Activated CD4-positive, alpha-beta memory T cell treated with anti-CD3 and anti-CD28 coated beads, Interleukin-2, amount 10 ng/mL, durations not matched to agents 7 days and 5 days (primary cell): ENCODE data around the gene CTAGE8. TPM values are rescaled to one million over a fixed set of nuclear protein-coding genes. Genes with fewer than 3 reads are reported as not detected.
"Not testable (repeated sequence)": the region's sequence is repeated elsewhere in the genome, so short reads cannot be mapped to it uniquely, and the experiment has no call there.

Experiments
- CTCF ChIA-PET: fragments of 350-600 bp; sonication (Branson Sonifier 250); formaldehyde crosslinking; loops from one replicate; lab custom pipeline; 2021; ENCODE audit warnings: antibody characterized with exemption, inconsistent platforms; lab: Charles Lee
- POLR2A ChIA-PET: fragments of 350-600 bp; sonication (Branson Sonifier 250); formaldehyde crosslinking; loops from one replicate; lab custom pipeline; 2021; ENCODE audit warnings: antibody characterized with exemption; lab: Charles Lee
- DNase-seq: peaks from one replicate; pipeline ENCODE4 v3.0.0-alpha.2; 2020
- H3K27ac Mint-ChIP-seq: one replicate; pipeline ENCODE4 v1.8.0; 2021; ENCODE audit warnings: mild to moderate bottlenecking, mixed read lengths
- H3K27me3 Mint-ChIP-seq: one replicate; pipeline ENCODE4 v1.8.0; 2021; ENCODE audit warnings: mixed read lengths
- H3K36me3 Mint-ChIP-seq: one replicate; pipeline ENCODE4 v1.8.0; 2021; ENCODE audit warnings: low read depth, mixed read lengths
- H3K4me1 Mint-ChIP-seq: one replicate; pipeline ENCODE4 v1.8.0; 2021; ENCODE audit warnings: mixed read lengths
- H3K4me3 Mint-ChIP-seq: one replicate; pipeline ENCODE4 v1.8.0; 2021; ENCODE audit warnings: mild to moderate bottlenecking, mixed read lengths
- H3K9me3 Mint-ChIP-seq: one replicate; pipeline ENCODE4 v1.8.0; 2021; ENCODE audit warnings: mixed read lengths
- total RNA-seq, 2 experiments: library from RNA; stranded (reverse); gene quantifications; one replicate each; pipeline ENCODE4 v1.2.3, GENCODE V29; 2021

The CTAGE8 gene
- total RNA-seq, 2 experiments from 2014 or later, result 1.4 TPM; not detected in 1

- DNase-seq, H3K4me3 Mint-ChIP-seq, H3K36me3 Mint-ChIP-seq, CTCF ChIA-PET, POLR2A ChIA-PET, H3K9me3 Mint-ChIP-seq, H3K27me3 Mint-ChIP-seq, H3K27ac Mint-ChIP-seq, H3K4me1 Mint-ChIP-seq: not testable (repeated sequence)
Measured at GRCh38 chr7:144283716-144284115, 14.6 kb upstream of the CTAGE8 start.

GRCh38 chr7:144282490-144282889 is 13.4 kb upstream of the CTAGE8 start:
- POLR2A ChIA-PET, H3K27ac Mint-ChIP-seq, DNase-seq, H3K36me3 Mint-ChIP-seq, H3K9me3 Mint-ChIP-seq, H3K27me3 Mint-ChIP-seq, H3K4me1 Mint-ChIP-seq, CTCF ChIA-PET, H3K4me3 Mint-ChIP-seq: not testable (repeated sequence)

GRCh38 chr7:144281981-144282380 is 12.9 kb upstream of the CTAGE8 start:
- H3K9me3 Mint-ChIP-seq, H3K27me3 Mint-ChIP-seq: not testable (repeated sequence)

GRCh38 chr7:144280010-144280409 is 10.9 kb upstream of the CTAGE8 start:
- H3K9me3 Mint-ChIP-seq, H3K36me3 Mint-ChIP-seq, CTCF ChIA-PET, DNase-seq, POLR2A ChIA-PET, H3K4me1 Mint-ChIP-seq, H3K4me3 Mint-ChIP-seq, H3K27me3 Mint-ChIP-seq, H3K27ac Mint-ChIP-seq: not testable (repeated sequence)

More at GRCh38 chr7:144281981-144282380, 12.9 kb upstream of the CTAGE8 start:
- H3K27ac Mint-ChIP-seq, H3K4me3 Mint-ChIP-seq, CTCF ChIA-PET, DNase-seq, H3K36me3 Mint-ChIP-seq, POLR2A ChIA-PET, H3K4me1 Mint-ChIP-seq: not testable (repeated sequence)

GRCh38 chr7:144275281-144275680 is 6.2 kb upstream of the CTAGE8 start:
- H3K4me3 Mint-ChIP-seq, H3K27me3 Mint-ChIP-seq, H3K36me3 Mint-ChIP-seq, DNase-seq, POLR2A ChIA-PET, CTCF ChIA-PET, H3K9me3 Mint-ChIP-seq, H3K27ac Mint-ChIP-seq, H3K4me1 Mint-ChIP-seq: not testable (repeated sequence)

GRCh38 chr7:144264692-144265091 is 4.4 kb downstream of the CTAGE8 start, which contains the start of gene OR2A7:
TSS of gene OR2A7 (minus strand) at chr7:144264792. CDS start at chr7:144259628, 5,164 bp downstream.
- H3K9me3 Mint-ChIP-seq, H3K27ac Mint-ChIP-seq, H3K4me3 Mint-ChIP-seq, H3K4me1 Mint-ChIP-seq, CTCF ChIA-PET, DNase-seq, H3K27me3 Mint-ChIP-seq, H3K36me3 Mint-ChIP-seq, POLR2A ChIA-PET: not testable (repeated sequence)

- H3K27me3 Mint-ChIP-seq, H3K36me3 Mint-ChIP-seq, POLR2A ChIA-PET, H3K4me3 Mint-ChIP-seq, H3K4me1 Mint-ChIP-seq, DNase-seq, H3K27ac Mint-ChIP-seq, H3K9me3 Mint-ChIP-seq, CTCF ChIA-PET: not testable (repeated sequence)
Measured at GRCh38 chr7:144262128-144262527, 7.0 kb downstream of the CTAGE8 start.

- H3K9me3 Mint-ChIP-seq, H3K27ac Mint-ChIP-seq, H3K27me3 Mint-ChIP-seq, DNase-seq, POLR2A ChIA-PET, CTCF ChIA-PET, H3K36me3 Mint-ChIP-seq, H3K4me3 Mint-ChIP-seq, H3K4me1 Mint-ChIP-seq: not testable (repeated sequence)
Measured at GRCh38 chr7:144259067-144259466, 10.0 kb downstream of the CTAGE8 start.

- Mint-ChIP-seq H3K36me3 (no peaks in the 10 kb centered on the region), H3K9me3 (no peaks in the 10 kb centered on the region), H3K4me1 (no peaks in the 10 kb centered on the region), H3K4me3 (no peak overlapping the region), H3K27me3 (no peaks in the 10 kb centered on the region), H3K27ac (no peak overlapping the region)
- ChIA-PET POLR2A (no interaction called here), CTCF (interaction anchor here (0.8 kb wide), 1 partner anchor 180 kb away, joined by 5 read pairs; no protein-coding TSS in a partner anchor)
- no peak for DNase-seq
Measured at GRCh38 chr7:144256112-144256511, 13.0 kb downstream of the CTAGE8 start.

- ChIA-PET POLR2A (no interaction called here), CTCF (interaction anchor here (0.8 kb wide), 1 partner anchor 181 kb away, joined by 5 read pairs; no protein-coding TSS in a partner anchor)
- no peaks in the 10 kb centered on the region for H3K4me1 Mint-ChIP-seq
- DNase-seq, result no peak
- no peak overlapping the region for H3K27ac Mint-ChIP-seq
- H3K4me3 Mint-ChIP-seq, result no peak overlapping the region
- no peaks in the 10 kb centered on the region for H3K27me3 Mint-ChIP-seq
- H3K36me3 Mint-ChIP-seq, result no peaks in the 10 kb centered on the region
- no peaks in the 10 kb centered on the region for H3K9me3 Mint-ChIP-seq
Measured at GRCh38 chr7:144255471-144255897, 13.6 kb downstream of the CTAGE8 start.

GRCh38 chr7:144252307-144252706 is 16.8 kb downstream of the CTAGE8 start:
- CTCF ChIA-PET, H3K36me3 Mint-ChIP-seq, H3K27ac Mint-ChIP-seq, H3K4me3 Mint-ChIP-seq, H3K4me1 Mint-ChIP-seq, POLR2A ChIA-PET, DNase-seq, H3K27me3 Mint-ChIP-seq, H3K9me3 Mint-ChIP-seq: not testable (repeated sequence)

GRCh38 chr7:144247674-144248330 is 21.3 kb downstream of the CTAGE8 start:
- H3K27me3 Mint-ChIP-seq, H3K4me1 Mint-ChIP-seq, H3K9me3 Mint-ChIP-seq, CTCF ChIA-PET, H3K27ac Mint-ChIP-seq, DNase-seq, H3K36me3 Mint-ChIP-seq, H3K4me3 Mint-ChIP-seq, POLR2A ChIA-PET: not testable (repeated sequence)

- H3K36me3 Mint-ChIP-seq, POLR2A ChIA-PET, H3K9me3 Mint-ChIP-seq, DNase-seq, H3K4me1 Mint-ChIP-seq, CTCF ChIA-PET, H3K27ac Mint-ChIP-seq, H3K4me3 Mint-ChIP-seq, H3K27me3 Mint-ChIP-seq: not testable (repeated sequence)
Measured at GRCh38 chr7:144246967-144247366, 22.1 kb downstream of the CTAGE8 start.

GRCh38 chr7:144245372-144245771 is 23.7 kb downstream of the CTAGE8 start:
- H3K9me3 Mint-ChIP-seq, DNase-seq, H3K27me3 Mint-ChIP-seq, POLR2A ChIA-PET, H3K4me1 Mint-ChIP-seq, CTCF ChIA-PET, H3K36me3 Mint-ChIP-seq, H3K4me3 Mint-ChIP-seq, H3K27ac Mint-ChIP-seq: not testable (repeated sequence)
